ENCODE results near the gene EXOC4. TPM values are rescaled to one million over a fixed set of nuclear protein-coding genes. Genes with fewer than 3 reads are reported as not detected.

Gene EXOC4
- total and polyA plus RNA-seq, 2 donors (not counting 3 experiments of a cell fraction or from before 2014, with no cell fraction given), result 20.3 to 73.1 TPM

GRCh38 chr7:133635541-133635940 lies 382.7 kb downstream of the EXOC4 start:
- H3K79me2 ChIP-seq (ENCODE audit: control insufficient read depth, insufficient read depth, low read length), result no peaks in the 10 kb centered on the region
- no peak overlapping the region for H3K4me2 ChIP-seq (ENCODE audit: insufficient read depth, low read length)
- no peak overlapping the region for H2AFZ ChIP-seq (ENCODE audit: low read depth, low read length)
- no peak overlapping the region for H3K9ac ChIP-seq (replicated peaks; ENCODE audit: extremely low read depth, insufficient read depth, low read length)
- no peak overlapping the region for H3K4me3 ChIP-seq (replicated peaks in 1 of 3; ENCODE audit: insufficient read depth in 1 of 3, low read depth in 1 of 3, low read length in 3 of 3)
- intact Hi-C loops (cut with micrococcal nuclease) (no loop called here), dilution Hi-C loops (cut with MboI; ENCODE audit: extremely low pct_ligation_motif_present, low sequenced_read_pairs) (no loop called here)
- H4K20me1 ChIP-seq (replicated peaks; ENCODE audit: control insufficient read depth, extremely low read depth, insufficient read depth, low read length), result no peaks in the 10 kb centered on the region
- no peaks in the 10 kb centered on the region for H3K27me3 ChIP-seq (ENCODE audit: control insufficient read depth in 2 of 2, insufficient read depth in 2 of 2, low read length in 2 of 2)
- no TSS peak for BruUV-seq (replicated peaks)
- no peaks in the 10 kb centered on the region for H3K9me1 ChIP-seq (replicated peaks; ENCODE audit: control insufficient read depth, extremely low read depth, insufficient read depth, low read length)
- TF ChIP-seq MYC (IDR thresholded peaks at IDR 0.05; ENCODE audit: low read depth, low read length) (no peak), POLR2A (IDR thresholded peaks at IDR 0.05; ENCODE audit: low read depth, low read length) (no peak), CTCF (IDR thresholded peaks at IDR 0.05; ENCODE audit: extremely low read depth in 1 of 2, insufficient read depth in 1 of 2, low read depth in 1 of 2, low read length in 2 of 2) (no peak), GATA2 (IDR thresholded peaks at IDR 0.05; ENCODE audit: insufficient read depth, insufficient read length, low read depth, low read length) (no peak), EZH2 (IDR thresholded peaks at IDR 0.05; ENCODE audit: borderline replicate concordance, low read depth, low read length, severe bottlenecking) (no peak), FOS (IDR thresholded peaks at IDR 0.05; ENCODE audit: borderline replicate concordance, insufficient read depth, low read length) (no peak), POLR2AphosphoS5 (IDR thresholded peaks at IDR 0.05; ENCODE audit: insufficient read depth, low read depth, low read length) (no peak), JUN (IDR thresholded peaks at IDR 0.05; ENCODE audit: borderline replicate concordance, insufficient read depth, insufficient read length, low read depth) (no peak)
- TF ChIP-seq, protein P1, sequence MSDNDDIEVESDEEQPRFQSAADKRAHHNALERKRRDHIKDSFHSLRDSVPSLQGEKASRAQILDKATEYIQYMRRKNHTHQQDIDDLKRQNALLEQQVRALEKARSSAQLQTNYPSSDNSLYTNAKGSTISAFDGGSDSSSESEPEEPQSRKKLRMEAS (IDR thresholded peaks at IDR 0.05; ENCODE audit: insufficient read depth, insufficient read length), result no peak
- H3K9me3 ChIP-seq (replicated peaks; ENCODE audit: control insufficient read depth, insufficient read depth, low read length), result no peaks in the 10 kb centered on the region
- ChIA-PET CTCF (no interaction called here), POLR2A (no interaction called here)
- DNase-seq (ENCODE audit: low read depth, low spot score) (no peak), FAIRE-seq (no peak)
- H3K36me3 ChIP-seq (ENCODE audit: control insufficient read depth in 2 of 2, extremely low read depth in 1 of 2, insufficient read depth in 2 of 2, low read length in 2 of 2), result no peaks in the 10 kb centered on the region
- no peak overlapping the region for H3K27ac ChIP-seq (ENCODE audit: insufficient read depth, low read depth, low read length)
- H3K4me1 ChIP-seq (ENCODE audit: control insufficient read depth, extremely low read depth, insufficient read depth, low read length), result no peaks in the 10 kb centered on the region
